Keratinocyte (primary cell): ENCODE results near the gene NRP2.

Source experiments
- EZH2 ChIP-seq: IDR thresholded peaks from one replicate; pipeline ENCODE4 v1.6.1; 2012; ENCODE audit warnings: inconsistent platforms, mild to moderate bottlenecking, low read length, moderate library complexity
- TF ChIP-seq, protein P1 (sequence below), 3 experiments: IDR thresholded peaks in 1 of 3; conservative IDR thresholded peaks in 1 of 3; optimal IDR thresholded peaks in 1 of 3; 2 replicates in 2 of 3; 3 replicates in 1 of 3; pipeline versions ENCODE3 to v1.5.1; 2011; ENCODE audit warnings: low read length in 3 of 3, mild to moderate bottlenecking in 3 of 3, moderate library complexity in 2 of 3, control low read depth in 1 of 3, inconsistent platforms in 1 of 3; ENCODE audit not compliant: insufficient read depth in 2 of 3; ENCODE audit errors: extremely low read depth in 1 of 3

DNA sequence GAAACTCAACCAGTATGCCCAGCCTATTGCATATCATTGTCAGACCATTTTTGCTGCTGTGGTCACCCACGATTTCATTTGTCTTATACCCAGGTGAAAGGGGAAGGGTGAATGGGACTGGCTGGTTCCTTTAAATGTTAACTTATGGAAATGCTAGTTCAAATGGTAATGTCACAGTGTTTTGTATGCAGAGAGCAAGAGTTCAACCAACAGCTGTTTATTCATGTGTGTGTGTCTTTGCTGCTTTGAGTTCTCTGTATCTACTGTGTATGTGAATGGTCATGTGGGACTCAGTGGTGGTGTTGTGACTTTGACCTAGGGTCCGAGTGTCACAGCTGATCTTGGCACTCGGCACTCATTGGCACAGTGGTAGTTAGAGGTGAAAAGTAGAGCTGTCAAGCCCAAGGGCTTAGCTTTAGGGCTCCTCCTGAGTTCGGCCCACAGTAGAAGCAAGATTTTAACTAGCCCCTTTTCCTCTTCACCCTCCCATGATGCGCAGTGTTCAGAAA, 114.6 kb downstream of the NRP2 start:
- TF ChIP-seq, protein P1, sequence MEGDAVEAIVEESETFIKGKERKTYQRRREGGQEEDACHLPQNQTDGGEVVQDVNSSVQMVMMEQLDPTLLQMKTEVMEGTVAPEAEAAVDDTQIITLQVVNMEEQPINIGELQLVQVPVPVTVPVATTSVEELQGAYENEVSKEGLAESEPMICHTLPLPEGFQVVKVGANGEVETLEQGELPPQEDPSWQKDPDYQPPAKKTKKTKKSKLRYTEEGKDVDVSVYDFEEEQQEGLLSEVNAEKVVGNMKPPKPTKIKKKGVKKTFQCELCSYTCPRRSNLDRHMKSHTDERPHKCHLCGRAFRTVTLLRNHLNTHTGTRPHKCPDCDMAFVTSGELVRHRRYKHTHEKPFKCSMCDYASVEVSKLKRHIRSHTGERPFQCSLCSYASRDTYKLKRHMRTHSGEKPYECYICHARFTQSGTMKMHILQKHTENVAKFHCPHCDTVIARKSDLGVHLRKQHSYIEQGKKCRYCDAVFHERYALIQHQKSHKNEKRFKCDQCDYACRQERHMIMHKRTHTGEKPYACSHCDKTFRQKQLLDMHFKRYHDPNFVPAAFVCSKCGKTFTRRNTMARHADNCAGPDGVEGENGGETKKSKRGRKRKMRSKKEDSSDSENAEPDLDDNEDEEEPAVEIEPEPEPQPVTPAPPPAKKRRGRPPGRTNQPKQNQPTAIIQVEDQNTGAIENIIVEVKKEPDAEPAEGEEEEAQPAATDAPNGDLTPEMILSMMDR (optimal IDR thresholded peaks at IDR 0.05 in 1 of 3, IDR thresholded peaks at IDR 0.05 in 1 of 3, conservative IDR thresholded peaks at IDR 0.05 in 1 of 3; ENCODE audit: extremely low read depth in 1 of 3, insufficient read depth in 2 of 3, low read length in 3 of 3): no peak
- TF ChIP-seq EZH2: no peak
